GM18502 (cell line): ENCODE data around the gene C17orf100.

Experiments
- ATAC-seq: cut with Tn5 transposase; IDR thresholded peaks from one replicate; pipeline ENCODE4 v1.9.1; 2021; ENCODE audit warnings: mild to moderate bottlenecking; ENCODE audit not compliant: unreplicated experiment, poor library complexity

The C17orf100 gene

GRCh38 chr17:6668219-6668618 lies 16.7 kb downstream of the C17orf100 start:
- ATAC-seq, result no peak

GRCh38 chr17:6668727-6669425 lies 17.3 kb downstream of the C17orf100 start:
- no peak for ATAC-seq

GRCh38 chr17:6669479-6670212 lies 18.1 kb downstream of the C17orf100 start:
- no peak for ATAC-seq

GRCh38 chr17:6670571-6670970 lies 19.0 kb downstream of the C17orf100 start:
- ATAC-seq, result no peak

GRCh38 chr17:6670999-6671398 lies 19.4 kb downstream of the C17orf100 start:
- no peak for ATAC-seq

GRCh38 chr17:6671431-6671830 lies 19.9 kb downstream of the C17orf100 start:
- ATAC-seq, result no peak

- no peak for ATAC-seq
Measured at GRCh38 chr17:6674586-6674985, 23.0 kb downstream of the C17orf100 start.

- no peak for ATAC-seq
Measured at GRCh38 chr17:6675201-6675825, 23.8 kb downstream of the C17orf100 start.

- no peak for ATAC-seq
Measured at GRCh38 chr17:6676802-6677157, 25.2 kb downstream of the C17orf100 start.

GRCh38 chr17:6677158-6677831 lies 25.7 kb downstream of the C17orf100 start:
- no peak for ATAC-seq

GRCh38 chr17:6677946-6678345 lies 26.4 kb downstream of the C17orf100 start:
- no peak for ATAC-seq

GRCh38 chr17:6679241-6679640 lies 27.7 kb downstream of the C17orf100 start:
- no peak for ATAC-seq

GRCh38 chr17:6681176-6681575 lies 29.6 kb downstream of the C17orf100 start:
- ATAC-seq, result no peak

GRCh38 chr17:6681671-6682070 lies 30.1 kb downstream of the C17orf100 start:
- ATAC-seq, result no peak

- no peak for ATAC-seq
Measured at GRCh38 chr17:6682339-6682738, 30.8 kb downstream of the C17orf100 start.

- no peak for ATAC-seq
Measured at GRCh38 chr17:6683081-6683684, 31.6 kb downstream of the C17orf100 start.

- no peak for ATAC-seq
Measured at GRCh38 chr17:6683730-6684459, 32.3 kb downstream of the C17orf100 start.

GRCh38 chr17:6684460-6684783 lies 32.9 kb downstream of the C17orf100 start:
- ATAC-seq, result no peak

GRCh38 chr17:6684881-6685767 lies 33.6 kb downstream of the C17orf100 start:
- ATAC-seq, result no peak
